NCI-H1417 treated with DMSO at 0.1 percent for 48 hours (cell line): ENCODE measurements around the gene POU2AF2.
"Not testable (repeated sequence)": the region's sequence is repeated elsewhere in the genome, so short reads cannot be mapped to it uniquely, and the experiment has no call there.

Experiments used
- DNase-seq: peaks from one replicate; lab custom pipeline; 2025; lab: John Stamatoyannopoulos, UW

Gene POU2AF2

DNA sequence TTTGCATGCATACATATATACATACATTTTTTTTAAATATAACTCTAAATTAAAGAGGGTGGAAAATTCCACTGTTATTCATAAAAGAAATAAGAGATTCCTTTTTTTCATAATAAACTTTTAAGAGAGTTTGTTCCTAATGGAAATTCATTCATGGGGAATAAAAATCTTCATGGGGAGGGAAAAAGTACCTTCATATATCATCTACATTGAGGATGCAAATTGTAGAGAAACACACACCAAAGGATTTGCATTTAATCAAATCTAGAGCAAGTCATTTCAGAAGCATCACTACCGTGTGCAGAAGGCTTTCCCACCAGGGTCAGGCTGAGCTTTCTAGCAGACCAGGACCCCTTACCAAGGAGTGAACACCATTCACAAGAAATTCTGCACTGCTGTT lies at the start of gene POU2AF2:
Gene POU2AF2, plus strand, starts transcription at position 301 of the 400 bp plus-strand sequence. CDS start 129 bp downstream, outside the sequence.
- no peak for DNase-seq

DNA sequence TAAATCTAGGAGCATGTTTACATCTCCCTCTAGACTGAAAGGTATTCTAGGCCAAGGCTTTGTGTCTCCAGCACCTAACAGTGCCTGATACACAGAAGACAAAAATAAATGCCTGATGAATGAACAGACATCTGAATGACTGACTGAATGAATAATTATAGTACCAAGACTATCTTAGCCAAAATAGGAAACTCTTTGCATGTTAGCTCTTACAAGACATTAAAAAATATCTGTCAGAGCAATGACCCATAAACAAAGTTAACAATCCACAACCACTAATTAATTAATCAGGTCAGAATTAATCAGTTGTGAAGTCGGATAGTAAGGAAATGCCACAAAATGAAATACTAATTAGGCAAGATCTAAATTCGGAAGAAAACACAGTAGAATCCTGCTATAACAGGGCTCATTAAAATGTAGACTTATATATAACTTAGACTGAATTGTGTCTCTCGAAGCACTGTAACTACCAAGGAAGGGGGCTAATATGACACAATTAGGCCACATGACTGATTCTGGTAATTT lies 45.5 kb upstream of the POU2AF2 start:
- no peak for DNase-seq

DNA sequence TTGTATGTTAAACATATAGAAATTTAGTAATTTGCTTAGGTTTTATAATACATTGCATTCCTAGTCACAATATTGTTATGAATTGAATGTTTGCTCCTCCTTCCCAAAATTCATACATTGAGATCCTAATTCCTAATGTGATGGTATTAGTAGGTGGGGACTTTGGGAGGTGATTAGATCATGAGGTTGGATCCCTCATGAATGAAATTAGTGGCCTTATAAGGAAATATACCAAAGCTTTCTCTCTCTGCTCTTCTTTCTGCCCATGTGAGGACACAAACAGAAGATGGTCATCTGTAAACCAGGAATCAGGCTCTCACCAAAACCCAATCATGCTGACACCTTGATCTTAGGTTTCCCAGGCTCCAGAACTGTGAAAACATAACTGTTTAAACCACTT lies 41.3 kb upstream of the POU2AF2 start:
- no peak for DNase-seq

- DNase-seq: no peak
These were observed 39.7 kb upstream of the POU2AF2 start for GRCh38 chr11:111205632-111206385.

- no peak for DNase-seq
These were observed 39.1 kb upstream of the POU2AF2 start for GRCh38 chr11:111206472-111206871.

DNA sequence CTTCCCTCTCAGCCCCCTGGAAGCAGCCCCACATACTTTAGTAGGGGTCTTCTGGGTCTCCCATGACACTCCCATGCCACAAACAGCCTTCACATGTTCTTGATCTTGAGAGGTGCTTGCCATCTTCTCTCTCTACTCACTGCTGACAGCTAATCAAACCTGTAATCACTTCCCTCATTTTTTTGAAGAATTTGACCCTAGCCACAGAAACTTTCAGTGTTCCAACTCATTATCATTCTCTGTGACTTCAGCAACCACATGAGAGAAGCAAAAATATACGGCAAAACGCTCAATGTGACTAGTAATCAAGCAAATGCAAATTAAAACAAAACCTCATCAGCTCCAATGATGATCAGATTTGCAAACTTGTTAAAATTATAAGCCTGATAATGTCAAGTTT lies 38.3 kb upstream of the POU2AF2 start:
- DNase-seq: no peak

- no peak for DNase-seq
These were observed 35.8 kb upstream of the POU2AF2 start for GRCh38 chr11:111209543-111210355.

DNA sequence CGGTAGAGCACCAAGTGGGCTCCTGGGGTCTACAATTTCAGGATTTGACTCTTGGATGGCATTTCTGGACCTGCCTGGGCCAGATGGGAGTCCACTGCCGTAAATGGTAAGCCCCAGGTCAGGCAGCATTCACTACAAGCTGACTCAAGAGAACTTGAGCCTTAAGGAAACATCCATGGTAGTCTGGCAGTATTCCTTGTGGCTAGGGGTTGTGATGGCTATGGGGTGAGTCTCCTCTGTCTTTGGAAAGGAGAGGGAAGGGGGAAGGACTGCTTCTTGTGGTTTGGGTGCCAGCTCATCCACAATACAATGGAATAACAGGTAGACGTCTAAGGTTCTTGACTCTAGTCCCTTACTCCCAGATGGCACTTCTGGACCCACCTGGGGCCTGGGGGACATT lies 32.3 kb upstream of the POU2AF2 start:
- DNase-seq: no peak

DNA sequence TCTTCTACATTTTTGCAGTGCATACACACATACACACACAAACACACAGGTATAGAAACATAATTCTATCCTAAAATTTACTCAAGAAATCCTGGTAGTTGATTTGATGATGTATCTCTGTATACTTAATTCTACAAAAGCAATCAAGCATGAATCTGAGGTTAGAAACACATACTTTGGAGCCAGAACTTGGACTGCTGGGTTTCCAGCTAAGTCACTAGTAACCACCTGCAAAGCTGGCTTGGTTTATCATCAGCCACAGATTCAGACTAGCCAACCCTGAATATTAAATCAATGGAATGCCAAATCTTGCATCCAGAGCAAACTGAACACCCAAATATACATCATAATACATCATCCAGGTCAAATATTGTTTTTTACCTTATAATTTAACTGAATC lies 24.8 kb upstream of the POU2AF2 start:
- no peak for DNase-seq

DNA sequence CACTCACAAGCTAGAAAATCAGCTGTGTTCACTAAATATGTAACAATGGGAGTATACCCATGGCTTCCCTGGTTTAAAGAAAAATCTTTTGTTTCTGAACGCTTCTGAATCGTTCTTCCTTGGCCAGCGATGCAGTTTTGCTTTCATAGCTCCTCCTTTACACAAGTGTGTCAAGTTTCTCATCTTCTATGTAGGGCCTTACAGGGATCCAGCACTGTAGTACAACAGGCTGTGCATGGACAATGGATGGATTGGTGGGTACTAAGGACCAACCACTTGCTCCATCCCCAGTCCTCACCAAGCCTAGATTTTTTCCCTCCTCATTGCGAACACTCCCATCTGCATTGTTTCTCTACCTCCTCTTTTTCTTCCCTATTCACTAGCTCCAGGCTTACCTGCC lies 24.3 kb upstream of the POU2AF2 start:
- DNase-seq: no peak

DNA sequence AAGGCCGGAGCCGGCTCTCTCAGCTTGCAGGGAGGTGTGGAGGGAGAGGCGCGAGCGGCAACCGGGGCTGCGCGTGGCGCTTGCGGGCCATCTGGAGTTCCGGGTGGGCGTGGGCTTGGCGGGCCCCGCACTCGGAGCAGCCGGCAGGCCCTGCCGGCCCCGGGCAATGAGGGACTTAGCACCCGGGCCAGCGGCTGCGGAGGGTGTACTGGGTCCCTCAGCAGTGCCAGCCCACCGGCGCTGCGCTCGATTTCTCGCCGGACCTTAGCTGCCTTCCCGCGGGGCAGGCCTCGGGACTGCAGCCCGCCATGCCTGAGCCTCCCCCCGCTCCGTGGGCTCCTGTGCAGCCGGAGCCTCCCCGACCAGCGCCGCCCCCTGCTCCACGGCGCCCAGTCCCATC lies 23.6 kb upstream of the POU2AF2 start:
- DNase-seq: not testable (repeated sequence)

DNA sequence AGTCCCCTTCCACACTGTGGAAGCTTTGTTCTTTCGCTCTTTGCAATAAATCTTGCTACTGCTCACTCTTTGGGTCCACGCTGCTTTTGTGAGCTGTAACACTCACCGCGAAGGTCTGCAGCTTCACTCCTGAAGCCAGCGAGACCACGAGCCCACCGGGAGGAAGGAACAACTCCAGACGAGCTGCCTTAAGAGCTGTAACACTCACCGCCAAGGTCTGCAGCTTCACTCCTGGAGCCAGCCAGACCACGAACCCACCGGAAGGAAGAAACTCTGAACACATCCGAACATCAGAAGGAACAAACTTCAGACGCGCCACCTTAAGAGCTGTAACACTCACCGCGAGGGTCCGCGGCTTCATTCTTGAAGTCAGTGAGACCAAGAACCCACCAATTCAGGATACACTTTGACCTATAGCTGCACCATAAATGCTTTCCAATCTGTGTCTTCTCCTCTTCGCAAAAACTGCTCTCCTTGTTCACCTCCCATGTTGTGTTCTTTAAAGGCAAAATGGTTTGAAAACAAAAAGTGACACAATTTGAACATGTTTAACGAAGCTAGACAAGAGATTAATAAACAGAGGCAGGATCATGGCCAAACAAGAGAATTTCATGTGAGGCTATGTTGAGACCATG lies 22.6 kb upstream of the POU2AF2 start:
- not testable (repeated sequence) for DNase-seq

DNA sequence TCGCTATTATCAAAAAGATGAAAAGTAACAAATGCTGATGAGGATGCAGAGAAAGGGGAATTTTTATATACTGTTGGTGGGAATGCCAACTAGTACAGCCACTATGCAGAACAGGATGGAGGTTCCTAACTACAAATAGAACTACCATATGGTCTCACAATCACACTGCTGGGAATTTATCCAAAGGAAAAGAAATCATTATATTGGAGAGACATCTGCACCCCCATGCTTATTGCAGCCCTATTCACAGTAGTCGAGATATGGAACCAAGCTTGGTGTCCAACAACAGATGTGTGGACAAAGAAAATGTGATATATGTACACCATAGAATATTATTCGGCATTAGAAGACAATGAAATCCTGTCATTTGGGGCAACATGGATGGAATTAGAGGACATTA lies 19.6 kb upstream of the POU2AF2 start:
- no peak for DNase-seq

GRCh38 chr11:111229604-111230003 lies 15.9 kb upstream of the POU2AF2 start:
- no peak for DNase-seq

- DNase-seq: no peak
These were observed 15.4 kb upstream of the POU2AF2 start for GRCh38 chr11:111230122-111230465.

DNA sequence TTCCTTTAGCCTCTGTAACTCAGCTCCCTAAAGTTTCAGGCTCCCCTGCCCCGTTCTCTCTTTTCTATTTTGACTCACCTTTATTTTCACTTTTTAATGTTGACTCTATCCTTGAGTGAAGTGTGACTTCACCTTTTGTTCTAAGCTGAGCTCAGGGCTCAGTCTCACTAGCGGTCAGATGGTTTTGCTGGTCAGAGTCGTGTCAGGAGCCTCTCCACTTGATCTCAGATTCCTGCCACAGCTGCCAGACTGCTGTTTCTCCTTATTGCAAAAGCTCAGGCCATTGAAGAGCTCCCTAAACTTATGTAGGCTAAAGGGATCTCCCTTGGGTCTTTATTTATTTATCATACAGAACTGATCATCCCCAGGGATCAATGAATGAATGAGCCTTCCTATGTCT lies 13.7 kb upstream of the POU2AF2 start:
- DNase-seq: no peak

DNA sequence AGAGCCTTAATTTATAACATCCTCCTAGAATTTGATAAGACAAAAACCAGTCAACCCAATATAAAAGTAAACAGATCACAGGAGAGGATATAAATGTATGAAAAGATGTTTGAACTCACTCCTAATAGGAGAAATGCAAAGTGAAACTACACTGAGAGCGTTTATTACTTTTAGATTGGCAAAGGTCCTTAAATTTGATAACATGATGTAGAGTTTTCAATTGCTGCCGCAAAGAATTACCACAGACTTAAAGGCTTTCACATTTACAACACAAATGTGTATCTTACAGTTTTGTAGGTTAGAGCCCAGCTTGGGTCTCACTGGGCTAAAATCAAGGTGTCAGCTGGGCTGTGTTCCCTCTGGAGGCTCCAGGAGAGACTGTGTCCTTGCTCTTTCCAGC lies 9.1 kb upstream of the POU2AF2 start:
- DNase-seq: no peak

GRCh38 chr11:111237926-111238325 lies 7.6 kb upstream of the POU2AF2 start:
- DNase-seq: no peak

GRCh38 chr11:111246956-111247355 lies 1.4 kb downstream of the POU2AF2 start:
- DNase-seq: no peak

DNA sequence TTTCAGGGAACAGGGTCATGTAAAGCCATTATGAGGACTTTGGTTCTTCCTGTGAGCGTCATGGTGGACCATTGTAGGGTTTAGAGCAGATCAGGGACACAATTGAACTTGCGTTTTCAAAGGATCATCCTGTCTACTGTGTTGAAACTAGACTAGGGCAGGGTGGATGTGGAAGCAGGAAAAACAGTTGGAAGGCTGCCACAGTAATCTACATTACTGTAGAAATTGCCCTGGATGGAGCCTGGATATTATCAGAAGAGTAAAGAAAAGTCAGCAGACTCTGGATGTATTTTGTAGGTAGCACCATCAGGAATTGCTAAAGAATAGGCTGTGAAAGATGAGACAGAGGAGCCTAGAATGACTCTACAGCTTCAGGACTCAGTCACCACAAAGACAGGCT lies 5.4 kb downstream of the POU2AF2 start:
- no peak for DNase-seq

- DNase-seq: no peak
These were observed 7.6 kb downstream of the POU2AF2 start for GRCh38 chr11:111253131-111253530.

GRCh38 chr11:111253630-111254029 lies 8.1 kb downstream of the POU2AF2 start:
- no peak for DNase-seq

DNA sequence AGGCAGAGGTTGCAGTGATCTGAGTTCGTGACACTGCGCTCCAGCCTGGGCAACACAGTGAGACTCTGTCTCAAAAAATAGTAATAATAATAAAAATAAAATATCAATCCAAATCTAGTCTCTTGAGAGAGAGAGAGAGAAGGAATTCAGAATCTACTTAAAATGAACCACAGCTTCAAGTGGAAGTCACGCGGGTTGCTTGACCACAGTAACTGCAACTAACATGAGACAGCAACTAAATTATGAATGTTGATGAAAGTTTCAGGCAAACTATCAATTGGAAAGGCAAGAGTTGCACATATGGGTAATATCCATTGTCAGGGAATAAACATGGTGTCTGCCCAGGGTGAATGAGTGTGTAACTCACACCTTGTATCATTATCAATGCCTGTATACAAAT lies 12.5 kb downstream of the POU2AF2 start:
- DNase-seq: no peak
